Heart left ventricle (tissue), 16 donors: Measurements from ENCODE around the gene CLRN3. TPM values are rescaled to one million over a fixed set of nuclear protein-coding genes. Genes with fewer than 3 reads are reported as not detected.

Experiments used
- ATAC-seq, 4 donors: fragments of 200-7000 bp; cut with Tn5 transposase; one replicate each; pipeline ENCODE4 v1.9.1; 2020 to 2022; ENCODE audit warnings: moderate library complexity in 4 of 4, mild to moderate bottlenecking in 3 of 4, moderate number of reproducible peaks in 1 of 4
- DNase-seq, 5 donors: peaks; one replicate each; pipeline ENCODE4 v3.0.0-alpha.2; 2020
- H3K27ac ChIP-seq, 12 donors: fragments of 200-600 bp; sonication (generic) in 4 of 12; one replicate each; pipeline versions ENCODE4 v1.5.0 to v1.8.0; 2016 to 2022; ENCODE audit warnings: mild to moderate bottlenecking in 2 of 12
- H3K27me3 ChIP-seq, 9 donors: fragments of 200-600 bp; sonication (generic) in 2 of 9; one replicate each; pipeline versions ENCODE4 v1.5.1 to v1.8.0; 2016 to 2022; ENCODE audit warnings: mild to moderate bottlenecking in 3 of 9
- H3K36me3 ChIP-seq, 9 donors: fragments of 200-600 bp; sonication (generic) in 2 of 9; one replicate each; pipeline versions ENCODE4 v1.5.0 to v1.8.0; 2018 to 2022; ENCODE audit warnings: mild to moderate bottlenecking in 2 of 9
- H3K4me1 ChIP-seq, 12 donors: fragments of 200-600 bp; sonication (generic) in 4 of 12; one replicate each; pipeline versions ENCODE4 v1.5.0 to v1.8.0; 2016 to 2022; ENCODE audit warnings: mild to moderate bottlenecking in 3 of 12
- H3K4me3 ChIP-seq, 12 donors: fragments of 200-600 bp; sonication (generic) in 4 of 12; one replicate each; pipeline versions ENCODE4 v1.5.0 to v1.8.0; 2017 to 2022; ENCODE audit warnings: mild to moderate bottlenecking in 9 of 12, moderate library complexity in 4 of 12
- H3K9me3 ChIP-seq, 12 donors: fragments of 200-600 bp; sonication (generic) in 4 of 12; one replicate each; pipeline versions ENCODE4 v1.5.0 to v1.8.0; 2016 to 2022; ENCODE audit warnings: mild to moderate bottlenecking in 1 of 12
- CTCF ChIP-seq, 12 donors: fragments of 200-600 bp; sonication (generic) in 4 of 12; IDR thresholded peaks; one replicate each; pipeline versions ENCODE4 v1.5.0 to v1.8.0; 2018 to 2022; ENCODE audit warnings: antibody characterized with exemption in 12 of 12, mild to moderate bottlenecking in 5 of 12
- POLR2A ChIP-seq, 2 donors: fragments of 450-650 bp; IDR thresholded peaks; one replicate each; pipeline ENCODE4 v1.6.1; 2017; ENCODE audit warnings: antibody characterized with exemption in 2 of 2, mild to moderate bottlenecking in 2 of 2, moderate library complexity in 2 of 2
- WGBS, 4 donors: extraction: QIAGEN DNeasy Blood & Tissue Kit in 2 of 4; methylation state at CpG; one replicate each; pipeline versions ENCODE4 v1.1.5 to v1.1.7; 2013 to 2018; 5-methylcytosine and 5-hydroxymethylcytosine counted together
- intact Hi-C, 10 donors: fragments of 100-400 bp; cut with DNase I; formaldehyde crosslinking; loops; one replicate each; pipeline versions ENCODE4 v1.11.1 to v1.14.2; 2022
- polyA plus RNA-seq, 2 donors: library from polyadenylated mRNA; stranded (reverse); fragments of 200-250 nt; gene quantifications; one replicate each; pipeline ENCODE4 v1.2.3, GENCODE V29; 2013
- total RNA-seq, 9 donors: library from RNA; depleted of rRNA in 2 of 9; stranded (reverse); fragments of >200 nt in 2 of 9; fragmentation: NEBNext Ultra II Directional in 3 of 9; extraction: Animal tissue kit (Norgen Biotek cat#: 25700) in 3 of 9; gene quantifications; one replicate each; pipeline versions ENCODE4 v1.1.0 to v1.2.4, GENCODE V29; 2016 to 2023
- donor health status: ischemic (EF 13 %, LVEDD 7.1; RV severe dilation, severe dysfunction).
- donor health status: healthy with polysubstance abuse.
- donor health status: DM: no; HTN: yes; CAD: no.
- donor health status: DM: no; HTN: no; CAD: no.
- donor health status: ischemic (EF 25% LVEDD 6.9; RV normal size, moderate dysfunction).
- donor health status: ischemic (EF 25% LVEDD 5.7; RV mildly dilated, moderate dysfunction).
- donor health status: healthy.
- donor health status: DM: yes; HTN: yes; CAD: no.
- donor health status: ischemic (EF 35%, LVEDD 5.7; RV mildly dilated, moderate dysfunction).
- donor health status: nonischemic (EF 11% LVEDD 7.7; RV severe dilation, severe dysfunction).
- donor health status: DM: yes; HTN: yes; CAD: no.
- donor health status: PGD.
- donor health status: ischemic (EF 29% LVEDD 5.4; RV normal size, mild dysfunction).
- donor health status: nonischemic (EF 23%, LVEDD 6.1; RV moderate dilation, normal function).

Gene CLRN3
- total and polyA plus RNA-seq, 11 donors, result 0.35 TPM; not detected in 10

DNA sequence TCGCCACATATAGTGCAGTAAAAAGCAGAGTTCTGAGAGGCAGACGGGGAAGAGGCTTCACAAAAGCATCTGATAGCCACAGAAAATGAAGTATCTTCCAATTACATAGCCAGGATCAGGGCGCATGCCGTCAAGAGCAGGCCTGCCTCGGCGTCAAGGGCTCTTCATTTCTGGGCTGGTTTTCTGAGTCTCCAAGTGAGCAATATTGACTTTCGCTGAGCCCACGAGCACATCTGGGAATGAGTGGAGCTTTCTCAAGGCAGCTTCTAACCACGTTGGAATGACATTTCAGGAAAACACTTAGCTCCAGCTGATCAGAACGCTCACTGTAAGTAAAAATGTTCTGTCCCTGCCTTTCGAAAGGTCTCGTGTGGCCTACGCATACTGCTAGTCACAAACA lies 51.9 kb downstream of the CLRN3 start:
- intact Hi-C loops, result no loop called here
- WGBS, 4 donors, result 83 to 87% (median 86%) methylated on average over 12 to 13 of the region's 13 CpGs
- Histone ChIP-seq H3K27ac (no peak overlapping the region), H3K27me3 (peaks cover 0 to 10% (median 0%) of the 10 kb centered on the region in 9 donors), H3K9me3 (peaks cover 0 to 7% (median 0%) of the 10 kb centered on the region in 12 donors), H3K4me1 (no peaks in the 10 kb centered on the region), H3K36me3 (no peaks in the 10 kb centered on the region), H3K4me3 (no peak overlapping the region)
- no peak for DNase-seq
- TF ChIP-seq POLR2A (IDR thresholded peaks at IDR 0.05), result no peak
- no peak for TF ChIP-seq CTCF (IDR thresholded peaks at IDR 0.05)
- no peak for ATAC-seq

DNA sequence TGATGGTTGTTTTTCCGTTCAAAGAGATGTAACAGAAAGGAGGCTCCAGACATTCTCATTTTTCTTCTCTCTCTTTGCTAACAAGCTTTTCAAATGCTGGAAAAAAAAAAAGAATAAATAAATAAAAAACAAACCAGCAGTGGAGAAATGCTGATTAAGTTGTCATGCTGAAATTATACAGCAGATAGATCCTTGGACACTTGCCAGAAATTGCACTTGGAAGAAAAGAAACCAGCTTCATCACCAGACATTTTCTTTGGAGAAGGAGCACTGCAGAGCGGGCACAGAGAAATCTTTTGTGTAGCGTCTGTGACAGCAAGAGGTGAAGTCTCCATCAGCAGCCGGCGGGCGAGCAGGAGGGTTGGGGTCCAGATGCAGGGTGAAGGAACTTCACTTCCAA lies 55.8 kb downstream of the CLRN3 start:
- no peak overlapping the region for H3K27ac ChIP-seq
- ATAC-seq, result no peak
- intact Hi-C loops, result no loop called here

DNA sequence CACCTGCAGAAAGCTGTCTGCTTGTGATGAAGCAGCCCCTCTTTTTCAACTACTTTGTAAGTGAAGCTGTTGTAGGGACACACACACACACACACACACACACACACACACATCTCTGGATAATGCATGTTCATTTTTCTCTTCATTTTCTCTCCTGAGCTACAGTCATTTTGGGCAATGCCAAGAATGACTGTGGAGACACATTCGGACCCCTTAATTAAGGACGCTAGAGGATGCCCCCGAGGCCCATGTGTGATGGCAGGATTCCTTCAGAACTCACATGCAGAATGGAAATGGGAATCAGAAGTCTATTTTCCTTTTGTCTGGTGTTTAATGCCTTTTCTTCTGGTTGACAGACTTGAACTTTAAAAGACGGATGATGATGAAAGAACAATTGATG lies 56.6 kb downstream of the CLRN3 start:
- ATAC-seq (no peak), DNase-seq (no peak)
- Histone ChIP-seq H3K4me3 (no peak overlapping the region), H3K27me3 (peaks cover 0 to 22% (median 0%) of the 10 kb centered on the region in 9 donors), H3K4me1 (peaks cover 0 to 15% (median 4%) of the 10 kb centered on the region in 12 donors), H3K27ac (no peak overlapping the region), H3K9me3 (peaks cover 0 to 7% (median 0%) of the 10 kb centered on the region in 12 donors), H3K36me3 (no peaks in the 10 kb centered on the region)
- intact Hi-C loops, result no loop called here
- TF ChIP-seq CTCF (IDR thresholded peaks at IDR 0.05), result no peak
- no peak for TF ChIP-seq POLR2A (IDR thresholded peaks at IDR 0.05)
- 86 to 90% (median 89%) methylated on average over 4 of the region's 4 CpGs for WGBS, 4 donors

More for the DNA sequence above, 55.8 kb downstream of the CLRN3 start:
- no peaks in the 10 kb centered on the region for H3K36me3 ChIP-seq
- H3K9me3 ChIP-seq, result peaks cover 0 to 7% (median 0%) of the 10 kb centered on the region in 12 donors
- H3K4me1 ChIP-seq, result peaks cover 0 to 15% (median 4%) of the 10 kb centered on the region in 12 donors
- TF ChIP-seq POLR2A (IDR thresholded peaks at IDR 0.05), result no peak
- no peak for TF ChIP-seq CTCF (IDR thresholded peaks at IDR 0.05)
- 43 to 64% (median 57%) methylated on average over 6 of the region's 6 CpGs for WGBS, 4 donors
- DNase-seq, result no peak
- peaks cover 0 to 22% (median 0%) of the 10 kb centered on the region in 9 donors for H3K27me3 ChIP-seq
- no peak overlapping the region for H3K4me3 ChIP-seq

DNA sequence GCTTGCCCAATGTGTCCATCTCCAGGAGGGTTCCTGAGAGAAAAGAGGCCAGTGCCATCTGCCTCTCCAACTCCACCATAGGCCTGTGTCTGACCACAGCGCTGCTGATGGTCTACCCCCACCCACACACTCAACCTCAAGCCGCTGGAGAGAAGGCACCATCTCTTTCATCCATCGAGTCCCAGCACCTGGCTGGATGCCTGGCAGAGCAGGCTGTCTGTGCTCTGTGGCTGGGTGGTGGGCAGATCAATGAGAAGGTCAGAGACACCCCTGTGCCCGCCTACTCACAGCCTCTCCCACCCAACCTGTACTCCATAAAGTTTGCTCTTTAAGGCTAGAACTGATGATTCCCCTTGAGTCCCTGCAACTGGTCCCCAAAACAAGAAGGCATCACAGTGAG lies 58.0 kb downstream of the CLRN3 start:
- Histone ChIP-seq H3K27ac (peak overlapping the region in 9 of 12 donors; percentile 1 to 76 (median 63)), H3K27me3 (peaks cover 0 to 22% (median 0%) of the 10 kb centered on the region in 9 donors), H3K36me3 (no peaks in the 10 kb centered on the region), H3K4me1 (peaks cover 0 to 15% (median 4%) of the 10 kb centered on the region in 12 donors), H3K9me3 (peaks cover 0 to 7% (median 0%) of the 10 kb centered on the region in 12 donors), H3K4me3 (no peak overlapping the region)
- DNase-seq (no peak), ATAC-seq (no peak)
- 65 to 78% (median 74%) methylated on average over 4 of the region's 4 CpGs for WGBS, 4 donors
- no peak for TF ChIP-seq POLR2A (IDR thresholded peaks at IDR 0.05)
- no peak for TF ChIP-seq CTCF (IDR thresholded peaks at IDR 0.05)
- intact Hi-C loops, result loop anchor here in 1 of 10 donors (5.0 kb wide), 1 partner anchor 247 kb away; no protein-coding TSS in a partner anchor
